Hepatocyte (in vitro differentiated cells): ENCODE results near the gene SIGLEC12. TPM values are rescaled to one million over a fixed set of nuclear protein-coding genes. Genes with fewer than 3 reads are reported as not detected.
A peak's percentile ranks its signal among the peaks of the same experiment; 100 is the strongest.

Source experiments
- DNase-seq: peaks from one replicate; pipeline ENCODE4 v3.0.0-alpha.2; 2016; ENCODE audit warnings: low spot score
- H2AFZ ChIP-seq: fragments of 200-600 bp; sonication (generic); 2 replicates; pipeline ENCODE4 v1.6.0; 2016; ENCODE audit warnings: antibody characterized with exemption, mild to moderate bottlenecking
- H3K27ac ChIP-seq: fragments of 200-600 bp; sonication (generic); 2 replicates; pipeline ENCODE4 v1.5.1; 2016; ENCODE audit warnings: mild to moderate bottlenecking
- H3K27me3 ChIP-seq: fragments of 200-600 bp; sonication (generic); 2 replicates; pipeline ENCODE4 v1.6.1; 2016
- H3K36me3 ChIP-seq: fragments of 200-600 bp; sonication (generic); replicated peaks from 2 replicates; pipeline ENCODE4 v1.5.1; 2016; ENCODE audit warnings: low read depth; ENCODE audit not compliant: insufficient read depth
- H3K4me1 ChIP-seq: fragments of 200-600 bp; sonication (generic); 2 replicates; pipeline ENCODE4 v1.5.1; 2016; ENCODE audit warnings: mild to moderate bottlenecking, moderate library complexity; ENCODE audit not compliant: insufficient read depth
- H3K4me2 ChIP-seq: fragments of 200-600 bp; sonication (generic); 2 replicates; pipeline ENCODE4 v1.6.0; 2016
- H3K4me3 ChIP-seq: fragments of 200-600 bp; sonication (generic); 2 replicates; pipeline ENCODE4 v1.5.1; 2016; ENCODE audit warnings: mild to moderate bottlenecking
- H3K79me2 ChIP-seq: fragments of 200-600 bp; sonication (generic); 2 replicates; pipeline ENCODE4 v1.6.0; 2017; ENCODE audit warnings: mild to moderate bottlenecking
- H3K9me2 ChIP-seq: fragments of 200-600 bp; sonication (generic); replicated peaks from 2 replicates; pipeline ENCODE4 v1.6.0; 2017; ENCODE audit warnings: mild to moderate bottlenecking; ENCODE audit not compliant: insufficient read depth
- H3K9me3 ChIP-seq: fragments of 200-600 bp; sonication (generic); 2 replicates; pipeline ENCODE4 v1.5.1; 2016; ENCODE audit warnings: low read depth, mild to moderate bottlenecking
- H4K20me1 ChIP-seq: fragments of 200-600 bp; sonication (generic); 2 replicates; pipeline ENCODE4 v1.6.0; 2016; ENCODE audit warnings: mild to moderate bottlenecking; ENCODE audit not compliant: insufficient read depth, poor library complexity, severe bottlenecking
- CTCF ChIP-seq: fragments of 200-600 bp; sonication (generic); IDR thresholded peaks from 2 replicates; pipeline ENCODE4 v1.5.1; 2016; ENCODE audit warnings: antibody characterized with exemption, mild to moderate bottlenecking; ENCODE audit not compliant: poor library complexity
- EZH2 ChIP-seq: fragments of 200-600 bp; sonication (generic); IDR thresholded peaks from 2 replicates; pipeline ENCODE4 v1.6.1; 2016; ENCODE audit warnings: antibody characterized with exemption, mild to moderate bottlenecking, borderline replicate concordance
- EZH2phosphoT487 ChIP-seq: fragments of 200-600 bp; sonication (generic); IDR thresholded peaks from one replicate; pipeline ENCODE4 v1.6.1; 2018; ENCODE audit warnings: antibody characterized with exemption, mild to moderate bottlenecking, low read depth, moderate library complexity; ENCODE audit not compliant: unreplicated experiment, severe bottlenecking
- WGBS: methylation state at CpG from one replicate; pipeline ENCODE4 v1.1.6; 2016; ENCODE audit warnings: low lambda C conversion rate; ENCODE audit errors: missing lambda C conversion rate; 5-methylcytosine and 5-hydroxymethylcytosine counted together
- polyA plus RNA-seq: library from polyadenylated mRNA; unstranded; fragments of >200 nt; fragmentation: Nextera tagmentation; extraction: Ambion mirVana; gene quantifications from 2 replicates; pipeline ENCODE4 v1.2.1, GENCODE V29; 2016
- total RNA-seq: library from RNA; depleted of rRNA; stranded (reverse); fragments of >200 nt; gene quantifications from 2 replicates; pipeline ENCODE4 v1.2.3, GENCODE V29; 2014

SIGLEC12 gene
- total and polyA plus RNA-seq, 2 experiments from 2014 or later = 0.29 TPM; not detected in 1

GRCh38 chr19:51461723-51462161 lies 39.9 kb downstream of the SIGLEC12 start:
- no peak overlapping the region for H2AFZ ChIP-seq
- 76% methylated on average over 8 of the region's 8 CpGs for WGBS
- no peak overlapping the region for H3K4me2 ChIP-seq
- no peaks in the 10 kb centered on the region for H3K9me3 ChIP-seq
- H3K27me3 ChIP-seq = peaks cover 5% of the 10 kb centered on the region
- no peaks in the 10 kb centered on the region for H4K20me1 ChIP-seq
- H3K9me2 ChIP-seq = no peaks in the 10 kb centered on the region
- no peak overlapping the region for H3K27ac ChIP-seq
- DNase-seq = no peak
- H3K36me3 ChIP-seq = no peaks in the 10 kb centered on the region
- TF ChIP-seq CTCF (no peak), EZH2 (no peak), EZH2phosphoT487 (no peak)
- H3K79me2 ChIP-seq = no peaks in the 10 kb centered on the region
- no peaks in the 10 kb centered on the region for H3K4me1 ChIP-seq
- no peak overlapping the region for H3K4me3 ChIP-seq

- no peaks in the 10 kb centered on the region for H3K36me3 ChIP-seq
- no peak overlapping the region for H2AFZ ChIP-seq
- no peaks in the 10 kb centered on the region for H3K79me2 ChIP-seq
- no peak for DNase-seq
- H3K4me3 ChIP-seq = no peak overlapping the region
- no peaks in the 10 kb centered on the region for H4K20me1 ChIP-seq
- H3K4me1 ChIP-seq = no peaks in the 10 kb centered on the region
- no peaks in the 10 kb centered on the region for H3K9me3 ChIP-seq
- WGBS = 67% methylated on average over 13 of the region's 13 CpGs
- no peaks in the 10 kb centered on the region for H3K9me2 ChIP-seq
- peaks cover 5% of the 10 kb centered on the region for H3K27me3 ChIP-seq
- H3K27ac ChIP-seq = no peak overlapping the region
- H3K4me2 ChIP-seq = peak overlapping the region; percentile 44
- TF ChIP-seq EZH2 = no peak
Measured at GRCh38 chr19:51460164-51460992, 41.2 kb downstream of the SIGLEC12 start.

GRCh38 chr19:51458899-51459505 lies 42.6 kb downstream of the SIGLEC12 start:
- Histone ChIP-seq H3K27me3 (no peaks in the 10 kb centered on the region), H3K4me3 (no peak overlapping the region), H3K27ac (no peak overlapping the region), H3K4me2 (no peak overlapping the region), H3K9me3 (no peaks in the 10 kb centered on the region), H3K9me2 (no peaks in the 10 kb centered on the region), H3K4me1 (no peaks in the 10 kb centered on the region), H3K36me3 (no peaks in the 10 kb centered on the region), H2AFZ (no peak overlapping the region), H3K79me2 (no peaks in the 10 kb centered on the region), H4K20me1 (no peaks in the 10 kb centered on the region)
- whole genome bisulfite sequencing = 82% methylated on average over 14 of the region's 14 CpGs
- no peak for DNase-seq
- no peak for TF ChIP-seq CTCF
- TF ChIP-seq EZH2 = no peak
- TF ChIP-seq EZH2phosphoT487 = no peak

- H3K79me2 ChIP-seq = no peaks in the 10 kb centered on the region
- H4K20me1 ChIP-seq = no peaks in the 10 kb centered on the region
- no peak within 1 kb of the TSS for H3K4me3 ChIP-seq
- H3K27me3 ChIP-seq = no peaks in the 10 kb centered on the region
- H3K9me3 ChIP-seq = no peaks in the 10 kb centered on the region
- no peak within 1 kb of the TSS for H3K4me2 ChIP-seq
- H3K4me1 ChIP-seq = no peaks in the 10 kb centered on the region
- no peak within 1 kb of the TSS for H2AFZ ChIP-seq
- TF ChIP-seq CTCF (no peak), EZH2 (no peak), EZH2phosphoT487 (no peak)
- 77% methylated on average over 10 of the region's 10 CpGs for WGBS
- no peak within 1 kb of the TSS for H3K27ac ChIP-seq
- no peak for DNase-seq
- no peaks in the 10 kb centered on the region for H3K9me2 ChIP-seq
- H3K36me3 ChIP-seq = no peaks in the 10 kb centered on the region
Measured at GRCh38 chr19:51458051-51458645, 43.5 kb downstream of the SIGLEC12 start, which contains the start of gene SIGLEC8. Gene SIGLEC8 (minus strand): TSS chr19:51458454. CDS start chr19:51458387, 67 bp downstream.
